HG02870 (cell line): ENCODE measurements around the gene ARSI.

Experiments used
- ATAC-seq: cut with Tn5 transposase; IDR thresholded peaks from one replicate; pipeline ENCODE4 v1.9.1; 2021; ENCODE audit warnings: mild to moderate bottlenecking, moderate library complexity; ENCODE audit not compliant: unreplicated experiment

The ARSI gene

GRCh38 chr5:150309101-150309885 lies 6.6 kb upstream of the ARSI start:
- no peak for ATAC-seq

- ATAC-seq: no peak
These were observed 5.1 kb upstream of the ARSI start for GRCh38 chr5:150307617-150308426.

DNA sequence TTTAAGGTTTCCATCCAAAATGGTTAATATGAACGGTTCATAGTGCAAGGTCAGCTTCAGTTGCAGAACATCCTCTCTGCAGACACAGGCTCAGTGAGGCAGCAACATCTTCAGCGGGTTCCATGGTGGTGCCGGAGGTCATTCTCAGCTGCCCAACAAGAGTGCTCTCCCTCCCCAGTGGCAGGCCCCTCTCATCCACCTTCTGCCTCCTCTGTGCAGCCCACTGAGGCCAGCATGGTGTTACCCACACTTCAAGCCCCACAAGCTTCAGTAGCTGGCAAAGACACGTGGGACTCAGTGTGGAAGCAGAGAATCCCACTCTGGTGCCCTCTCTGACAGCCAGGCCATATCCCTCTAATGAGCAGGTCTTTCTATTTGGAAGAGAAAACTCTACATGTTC lies 4.1 kb upstream of the ARSI start:
- ATAC-seq: no peak

- ATAC-seq: no peak
These were observed 2.9 kb upstream of the ARSI start for GRCh38 chr5:150305557-150305956.

GRCh38 chr5:150305095-150305494 lies 2.4 kb upstream of the ARSI start:
- no peak for ATAC-seq

GRCh38 chr5:150304481-150305081 lies 1.9 kb upstream of the ARSI start:
- ATAC-seq: no peak

DNA sequence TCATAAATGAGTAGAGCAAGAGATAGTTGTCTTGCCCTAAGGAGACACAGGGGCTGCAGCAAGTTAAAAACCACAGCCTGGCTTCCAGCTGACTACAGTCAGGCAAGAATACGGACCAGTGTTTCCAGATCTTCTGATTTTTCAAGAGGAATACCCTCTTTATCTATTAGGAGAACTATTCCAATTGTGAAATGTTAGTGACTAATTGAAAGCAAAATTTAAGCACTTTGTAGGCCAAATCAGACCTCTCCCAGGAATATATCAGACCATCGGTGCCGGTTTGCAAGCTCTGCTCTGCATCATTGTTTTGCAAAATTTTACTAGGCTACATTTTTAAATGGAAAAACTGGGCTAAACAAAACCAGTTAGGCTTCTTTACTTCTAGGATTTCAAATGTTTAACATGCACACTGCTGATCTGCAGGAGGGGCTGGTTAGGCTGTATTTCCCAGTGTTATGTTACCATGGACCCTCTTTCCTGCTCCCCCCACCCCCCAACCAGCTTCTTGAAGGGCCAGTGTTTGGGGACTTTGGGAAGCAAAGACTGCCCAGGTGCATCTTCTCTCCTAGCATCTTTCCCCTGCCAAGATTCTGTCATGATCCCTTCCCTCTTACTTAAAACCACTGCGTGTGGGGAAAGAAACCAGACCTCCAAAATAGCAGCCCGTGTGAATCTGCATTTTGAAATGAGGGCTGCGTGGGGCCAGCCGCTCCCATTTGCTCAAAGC lies 1.1 kb upstream of the ARSI start:
- no peak for ATAC-seq

DNA sequence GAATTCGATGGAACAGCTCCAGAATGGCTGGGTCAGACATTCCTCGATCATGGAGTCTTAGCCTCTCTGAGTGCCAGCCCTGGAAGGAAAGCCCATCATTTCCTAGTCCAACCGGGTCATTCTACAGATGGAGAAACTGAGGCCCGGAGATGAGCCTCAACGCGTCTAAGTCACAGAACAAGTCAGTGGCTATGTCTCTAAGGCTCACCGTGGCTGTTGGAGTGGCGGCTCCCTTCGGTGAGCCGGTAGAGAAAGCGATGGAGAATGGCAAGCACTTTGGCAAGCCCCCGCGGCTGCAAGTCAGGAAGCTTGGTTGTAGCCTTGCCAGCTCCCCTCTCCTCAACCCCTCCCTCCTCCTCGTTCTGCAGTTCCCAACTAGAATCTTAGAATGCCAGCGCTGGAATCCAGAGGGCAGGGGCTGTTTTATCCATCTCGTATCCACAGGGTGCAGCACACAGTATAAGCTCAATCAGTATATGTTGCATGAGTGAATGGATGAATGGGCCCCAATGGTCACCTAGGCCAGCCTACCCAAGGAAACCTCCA lies 438 bp upstream of the ARSI start:
- ATAC-seq: no peak

GRCh38 chr5:150301901-150302300 lies 804 bp downstream of the ARSI start:
- no peak for ATAC-seq

GRCh38 chr5:150301170-150301505 lies 1.6 kb downstream of the ARSI start:
- ATAC-seq: no peak

DNA sequence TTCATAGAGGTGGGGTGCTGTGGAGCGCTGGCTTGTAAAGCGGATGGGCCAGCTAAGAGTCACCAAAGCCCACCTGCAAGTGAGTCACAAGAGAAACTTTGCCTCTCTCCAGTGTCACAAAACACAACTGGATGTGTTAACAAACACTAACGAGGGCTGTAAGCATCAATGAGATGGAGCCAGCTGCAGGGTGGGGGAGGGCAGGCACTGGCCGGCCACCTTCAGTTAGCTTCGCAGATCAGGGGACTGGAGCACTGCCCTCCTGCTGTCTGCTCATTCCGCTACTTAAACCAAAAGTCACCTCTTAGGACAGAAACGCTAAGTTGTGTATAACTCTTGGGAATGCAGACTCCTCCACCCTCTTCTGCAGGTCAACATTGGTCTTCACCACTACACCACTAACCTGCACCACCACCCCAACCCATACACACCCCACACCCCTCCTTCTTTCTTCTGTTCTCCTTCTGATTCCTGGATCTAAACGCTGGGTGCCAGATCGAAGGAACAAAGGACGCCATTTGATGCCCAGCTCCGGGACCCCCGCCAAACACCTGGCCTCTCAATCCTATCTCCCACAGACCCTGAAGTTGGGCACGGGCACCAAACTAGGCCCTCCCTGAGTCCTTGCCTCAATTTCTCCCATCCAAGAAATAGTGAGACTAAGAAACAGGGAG lies 2.1 kb downstream of the ARSI start:
- ATAC-seq: no peak

- ATAC-seq: no peak
These were observed 3.0 kb downstream of the ARSI start for GRCh38 chr5:150299571-150300327.

- ATAC-seq: no peak
These were observed 3.8 kb downstream of the ARSI start for GRCh38 chr5:150298701-150299451.

GRCh38 chr5:150297934-150298595 lies 4.6 kb downstream of the ARSI start:
- ATAC-seq: no peak

DNA sequence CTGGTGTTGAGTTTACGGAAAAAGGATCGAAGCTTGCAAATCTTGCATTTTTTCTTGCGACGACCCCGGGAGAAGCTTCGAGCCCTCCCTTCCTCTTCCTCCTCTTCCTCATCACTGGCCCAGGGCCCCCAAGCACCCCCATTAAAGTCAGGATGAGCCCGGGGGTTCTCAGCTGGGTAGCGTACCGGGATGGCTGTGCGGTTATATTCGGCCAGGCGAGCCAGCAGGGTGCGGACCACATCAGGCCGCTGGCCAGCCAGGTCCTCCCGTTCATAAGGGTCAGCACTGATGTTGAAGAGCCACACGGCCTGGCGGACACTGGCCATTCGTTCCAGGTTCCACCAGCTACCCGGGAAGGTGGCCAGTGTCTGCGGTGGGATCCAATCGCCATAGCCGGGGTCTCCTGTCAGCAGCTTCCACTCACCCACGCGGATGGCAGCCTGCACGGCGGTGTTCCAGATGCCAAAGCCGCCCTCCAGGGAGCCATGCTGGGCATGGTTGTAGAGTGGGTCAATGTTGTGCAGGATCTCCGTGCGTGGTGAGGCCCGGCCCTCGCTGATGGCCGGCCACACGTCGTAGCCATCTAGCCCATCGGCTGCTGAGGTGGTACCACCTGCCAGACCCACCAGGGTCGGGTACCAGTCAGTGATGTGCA lies 5.3 kb downstream of the ARSI start:
- no peak for ATAC-seq

- no peak for ATAC-seq
These were observed 6.2 kb downstream of the ARSI start for GRCh38 chr5:150296496-150296895.

- ATAC-seq: no peak
These were observed 6.8 kb downstream of the ARSI start for GRCh38 chr5:150295741-150296486.
